GM19239 (cell line): ENCODE measurements around the gene GPRIN3.

Experiments used
- DNase-seq: peaks from one replicate; pipeline ENCODE4 v3.0.0; 2011; ENCODE audit warnings: low spot score; ENCODE audit not compliant: insufficient read length
- FAIRE-seq: peaks from 2 replicates; lab custom pipeline; 2011; peaks lifted over from hg19 to GRCh38; lab: Jason Lieb, UNC

The GPRIN3 gene

DNA sequence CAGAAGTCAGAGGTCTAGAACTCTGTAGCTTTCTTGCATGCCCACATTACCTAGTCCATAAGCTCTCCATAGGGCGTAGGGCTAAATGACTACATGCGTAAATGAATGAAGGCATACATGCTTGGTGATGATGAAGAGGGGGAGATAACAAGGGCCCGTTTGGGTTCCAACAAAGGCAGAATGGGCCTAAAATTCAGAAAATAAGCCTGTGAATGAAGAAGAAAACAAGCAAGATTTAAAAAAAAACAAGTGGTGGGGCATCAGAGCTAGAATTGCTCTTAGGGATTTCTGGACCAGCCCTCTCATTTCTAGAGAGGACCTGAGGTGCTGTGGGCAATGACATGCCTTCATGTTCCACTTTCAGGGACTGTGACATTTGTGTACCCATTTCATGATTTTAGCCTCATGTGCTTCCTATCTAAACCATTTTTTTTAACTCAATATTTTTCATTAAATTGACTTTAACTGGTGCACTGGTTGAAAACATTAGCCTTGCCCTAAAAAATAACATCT lies 12.1 kb downstream of the GPRIN3 start:
- FAIRE-seq, result no peak
- no peak for DNase-seq

DNA sequence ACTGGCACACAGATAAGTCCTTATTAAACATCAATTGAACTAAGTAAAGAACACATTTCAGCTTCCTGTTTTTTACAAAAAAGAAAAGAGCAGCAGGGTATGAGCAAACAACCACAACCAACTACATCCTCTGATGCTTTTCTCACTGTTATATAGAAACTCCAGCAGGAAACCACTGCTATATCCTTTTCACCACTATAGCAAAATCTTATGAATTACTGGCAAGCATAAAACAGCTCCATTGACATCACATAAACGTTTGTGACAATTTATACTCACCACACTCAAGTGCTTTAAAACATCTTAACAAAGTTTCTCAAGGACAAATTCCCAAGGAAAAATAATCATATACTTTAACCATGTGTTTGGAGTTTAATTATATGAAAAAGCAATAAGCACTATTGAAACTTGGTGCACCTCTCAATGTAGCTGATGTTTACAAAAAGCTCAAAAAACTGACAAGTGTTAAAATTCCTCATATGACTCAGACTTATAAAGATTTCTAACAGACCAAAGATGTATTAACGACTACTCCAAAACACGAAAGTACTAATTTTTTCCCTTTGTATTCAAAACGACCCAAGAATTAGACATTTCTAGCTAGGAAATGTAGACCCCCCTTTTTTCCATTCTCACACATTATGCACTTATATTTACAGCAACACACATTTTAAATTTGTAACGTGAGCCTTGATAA lies 12.9 kb downstream of the GPRIN3 start:
- DNase-seq (no peak), FAIRE-seq (peak; percentile 94)

DNA sequence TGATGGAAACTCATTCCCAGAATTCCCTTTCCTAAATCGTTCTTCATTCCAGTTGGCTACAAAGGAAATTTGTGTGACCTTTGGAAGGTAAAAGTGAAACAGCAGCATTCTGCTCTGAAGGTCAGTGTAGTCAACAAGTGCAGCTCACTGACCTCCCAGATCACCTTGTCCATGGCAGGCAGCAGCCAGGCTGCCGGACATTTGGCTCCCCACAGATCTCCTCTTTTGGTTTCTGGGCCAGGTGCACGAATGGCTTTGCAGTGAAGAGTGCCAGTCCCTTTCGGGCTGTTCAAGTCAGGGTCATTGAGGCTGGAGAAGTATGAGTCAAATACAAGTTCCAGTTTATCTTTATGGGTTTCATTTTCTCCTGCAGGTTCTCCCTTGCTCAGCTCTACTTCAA lies 14.3 kb downstream of the GPRIN3 start:
- FAIRE-seq (no peak), DNase-seq (no peak)

DNA sequence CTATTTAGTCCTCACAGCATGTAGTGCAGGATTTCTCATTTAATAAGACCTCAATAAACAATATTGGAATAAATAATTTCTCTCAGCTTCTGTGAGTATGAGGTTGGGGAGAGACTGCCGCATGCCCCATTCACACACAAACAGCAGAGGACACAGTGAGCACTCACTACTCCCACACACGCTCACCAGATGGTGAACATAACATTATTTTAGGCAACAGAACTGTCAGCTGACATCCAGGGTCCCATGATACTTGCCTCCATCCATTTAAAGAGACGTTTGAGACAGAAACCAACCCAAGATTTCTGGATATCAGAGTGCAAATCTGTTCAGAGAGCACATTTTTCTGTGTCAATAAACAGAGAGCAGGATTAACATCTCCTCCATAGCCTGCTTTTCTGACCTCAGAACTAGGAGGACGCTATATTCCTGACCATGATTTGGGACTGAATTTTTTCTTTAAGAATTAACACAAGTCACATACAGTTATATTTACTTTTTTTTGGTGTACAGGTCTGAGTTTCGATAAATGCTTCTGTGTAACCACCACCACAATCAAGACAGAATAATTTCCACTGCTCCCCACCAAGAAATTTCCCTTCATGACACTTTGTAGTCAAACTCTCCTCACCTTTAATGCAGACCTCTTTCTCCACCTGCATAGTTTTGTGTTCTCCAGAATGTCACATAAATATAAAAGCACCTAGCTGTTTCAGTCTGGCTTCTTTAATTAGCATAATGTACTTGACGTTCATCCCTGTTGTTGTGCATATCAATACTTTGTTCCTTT lies 16.7 kb downstream of the GPRIN3 start:
- FAIRE-seq, result peak; percentile 11
- no peak for DNase-seq

DNA sequence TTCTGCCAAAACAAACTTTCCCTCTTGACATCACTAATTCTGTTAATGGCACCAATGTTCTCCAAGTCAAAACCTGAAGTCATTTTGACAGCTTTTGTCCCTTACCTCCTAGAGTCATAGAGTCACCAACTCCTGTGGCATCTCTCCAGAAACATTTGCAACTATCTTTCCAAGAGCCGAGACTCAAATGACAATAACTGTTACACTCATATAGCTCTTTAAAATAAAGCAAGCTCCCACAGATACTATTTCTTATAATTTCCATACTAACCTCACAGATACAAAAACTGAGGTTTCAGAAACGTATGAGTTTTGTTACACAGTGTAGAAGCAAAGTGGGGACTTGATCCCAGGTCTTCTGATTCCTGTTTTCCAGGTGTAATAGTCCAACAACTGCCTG lies 18.3 kb downstream of the GPRIN3 start:
- DNase-seq, result no peak
- no peak for FAIRE-seq

DNA sequence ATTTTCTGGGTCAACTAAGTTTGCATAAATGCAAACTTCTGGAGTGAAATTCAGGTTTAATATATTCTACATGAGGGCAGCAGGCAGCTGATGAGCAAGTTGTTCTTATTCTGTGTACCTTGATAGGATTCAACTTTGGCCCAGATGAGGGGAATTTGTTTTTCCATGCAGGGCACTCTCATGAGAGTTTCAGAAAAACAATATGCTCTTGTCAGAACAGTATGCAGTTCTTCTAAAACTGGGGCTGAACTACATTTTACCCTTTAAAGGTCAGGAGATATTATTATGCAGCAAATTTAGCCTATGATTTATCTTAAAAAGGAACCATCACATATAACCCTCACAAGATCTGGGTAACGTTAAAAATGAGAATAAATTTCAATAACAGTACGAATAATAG lies 19.2 kb downstream of the GPRIN3 start:
- DNase-seq, result no peak
- no peak for FAIRE-seq

DNA sequence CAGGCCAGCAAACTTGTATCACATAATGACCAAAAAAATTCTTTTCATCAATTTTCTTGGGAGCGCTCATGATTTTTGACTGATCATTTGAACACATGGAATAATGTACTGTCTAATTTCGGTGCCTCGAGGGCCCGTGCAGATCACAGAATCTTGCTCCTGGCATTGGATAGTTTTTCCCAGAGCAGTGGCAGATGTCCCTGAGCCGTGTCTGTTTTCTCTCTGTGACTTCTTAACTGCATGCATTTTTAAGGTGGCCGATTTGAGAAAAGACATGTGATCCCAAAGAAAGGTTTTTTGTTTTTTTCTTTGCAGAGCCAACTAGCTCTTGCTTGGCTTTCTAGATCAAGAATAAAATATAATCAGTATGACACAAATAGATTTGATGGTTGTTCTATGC lies 19.7 kb downstream of the GPRIN3 start:
- FAIRE-seq, result no peak
- no peak for DNase-seq

DNA sequence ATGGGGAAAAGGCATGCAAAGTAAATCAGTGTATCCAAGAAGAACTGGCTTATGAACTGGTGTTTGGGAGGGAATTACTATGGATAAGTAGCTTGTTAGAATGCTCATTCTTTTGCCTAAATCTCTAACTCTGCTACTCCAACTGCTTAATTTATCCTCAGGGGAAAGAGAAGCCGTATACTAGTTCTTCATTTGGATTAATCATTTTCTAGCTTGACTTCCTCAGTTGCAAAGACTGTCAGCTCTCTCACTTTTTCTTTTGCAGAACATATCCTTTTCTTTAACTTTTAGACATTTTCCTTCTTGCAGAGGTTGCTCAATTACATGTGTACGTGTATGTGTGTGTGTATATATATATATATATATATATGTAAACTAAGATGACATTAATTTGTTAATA lies 21.9 kb downstream of the GPRIN3 start:
- peak; percentile 60 for FAIRE-seq

DNA sequence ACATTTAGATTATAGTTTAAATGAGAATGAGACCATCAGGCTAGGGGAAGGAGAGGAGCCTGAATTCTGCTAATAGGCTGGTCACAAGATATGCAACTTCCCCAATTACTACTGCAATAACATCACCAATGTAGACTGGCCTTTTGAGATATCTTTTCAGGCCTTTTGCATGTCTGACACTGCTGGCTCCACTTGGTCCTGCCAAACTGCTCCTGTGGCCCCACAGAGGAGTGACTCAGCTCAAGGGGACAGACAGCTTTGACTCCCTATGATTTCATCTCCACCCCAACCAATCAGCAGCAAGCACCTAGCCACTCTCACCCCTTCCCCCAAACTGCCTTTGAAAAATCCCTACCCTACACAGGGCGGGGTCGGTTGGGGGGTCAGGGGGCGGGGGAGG lies 22.8 kb downstream of the GPRIN3 start:
- DNase-seq, result no peak
- no peak for FAIRE-seq

More for the DNA sequence above, 21.9 kb downstream of the GPRIN3 start:
- DNase-seq, result no peak

DNA sequence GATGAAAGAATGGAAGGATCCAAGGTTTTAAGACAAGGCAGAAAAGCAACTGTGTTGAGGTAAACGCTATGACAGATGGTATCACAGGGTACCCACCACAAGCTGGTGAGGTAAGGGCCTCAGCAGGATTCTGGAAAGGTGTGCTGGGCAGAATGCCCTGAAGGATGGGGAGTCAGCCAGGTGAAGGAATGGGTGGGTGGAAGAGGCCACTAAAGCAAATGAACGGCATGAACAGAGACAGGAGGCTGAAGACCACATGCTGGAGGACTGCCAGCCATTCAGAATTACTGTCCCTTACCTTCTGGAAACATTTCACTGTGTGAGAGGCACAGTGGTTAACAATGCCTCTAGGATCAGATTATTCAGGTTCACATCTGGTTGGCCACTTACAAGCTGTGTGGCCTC lies 23.6 kb downstream of the GPRIN3 start:
- DNase-seq (no peak), FAIRE-seq (no peak)

DNA sequence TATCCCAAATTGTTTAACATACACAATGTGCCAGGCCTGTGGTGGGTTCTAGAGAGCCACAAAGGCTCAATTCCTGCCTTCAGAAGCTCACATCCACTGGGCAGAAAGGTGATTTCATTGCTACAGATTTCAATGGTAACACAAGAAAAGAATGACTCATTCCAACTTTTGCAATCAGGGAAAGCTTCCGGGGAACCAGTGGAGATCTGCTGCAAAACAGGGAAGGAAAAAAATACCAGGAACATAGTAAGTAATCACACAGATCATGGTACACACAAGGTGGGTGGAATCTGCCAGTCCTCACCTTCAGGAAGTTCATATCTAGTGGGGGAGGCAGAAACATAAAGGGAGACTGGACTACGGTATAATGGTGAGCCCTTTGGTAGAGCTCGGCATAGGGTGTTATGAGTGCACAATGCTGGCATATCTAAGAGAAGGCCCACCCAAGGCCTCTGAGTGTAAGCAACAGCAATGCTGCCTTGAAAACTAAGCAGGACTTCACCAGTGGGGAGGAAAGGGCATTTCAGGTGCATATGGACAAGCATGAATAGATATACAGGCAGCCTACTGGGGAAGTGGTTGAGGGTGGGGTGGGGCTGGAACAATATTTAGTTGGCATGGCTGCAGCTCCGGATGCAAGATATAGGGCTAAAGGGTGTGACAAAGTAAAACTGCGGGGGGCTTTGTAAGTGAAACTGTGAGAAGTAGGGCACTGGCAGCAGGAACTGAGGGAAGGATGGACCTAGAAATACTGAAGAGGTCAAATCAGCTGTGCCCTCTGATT lies 24.2 kb downstream of the GPRIN3 start:
- FAIRE-seq, result no peak
- DNase-seq, result no peak

DNA sequence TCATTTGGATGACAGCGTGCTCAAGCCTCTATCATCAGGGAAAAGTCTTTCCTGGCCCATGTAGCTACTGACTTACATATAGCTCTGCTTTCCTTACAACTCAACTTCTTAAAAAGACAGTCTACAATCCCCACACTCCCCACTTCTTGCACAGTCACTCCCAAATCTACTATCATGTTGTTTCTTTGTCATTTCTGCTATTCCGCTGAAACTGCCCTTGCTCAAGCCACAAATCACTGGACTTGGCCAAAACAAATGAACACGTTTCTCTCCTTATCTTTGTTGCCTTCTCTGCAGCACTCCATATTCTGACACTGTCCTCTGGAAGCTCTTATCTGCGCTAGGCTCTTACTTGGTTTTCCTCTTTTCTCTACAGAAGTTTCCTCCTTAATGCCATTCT lies 28.2 kb downstream of the GPRIN3 start:
- DNase-seq (no peak), FAIRE-seq (no peak)

DNA sequence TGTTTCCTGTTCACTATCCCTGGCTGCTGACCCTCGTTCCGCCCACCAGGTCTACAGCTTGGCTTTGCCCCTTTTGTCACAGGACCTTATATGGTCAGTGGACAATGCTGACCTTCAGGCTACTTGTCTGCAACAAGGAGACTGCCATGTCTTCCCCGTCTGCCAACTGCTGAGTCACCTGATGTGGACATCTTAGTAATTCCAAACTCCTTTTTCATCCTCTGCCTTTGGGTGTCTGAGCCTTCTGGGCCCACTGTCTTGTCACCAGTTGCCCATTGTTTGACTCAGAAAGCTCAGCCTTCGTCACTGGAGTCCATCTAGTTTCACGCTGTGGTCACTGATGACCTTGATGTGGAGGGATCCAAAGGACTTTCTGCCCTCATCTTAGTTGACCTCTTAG lies 30.2 kb downstream of the GPRIN3 start:
- no peak for FAIRE-seq
- no peak for DNase-seq

DNA sequence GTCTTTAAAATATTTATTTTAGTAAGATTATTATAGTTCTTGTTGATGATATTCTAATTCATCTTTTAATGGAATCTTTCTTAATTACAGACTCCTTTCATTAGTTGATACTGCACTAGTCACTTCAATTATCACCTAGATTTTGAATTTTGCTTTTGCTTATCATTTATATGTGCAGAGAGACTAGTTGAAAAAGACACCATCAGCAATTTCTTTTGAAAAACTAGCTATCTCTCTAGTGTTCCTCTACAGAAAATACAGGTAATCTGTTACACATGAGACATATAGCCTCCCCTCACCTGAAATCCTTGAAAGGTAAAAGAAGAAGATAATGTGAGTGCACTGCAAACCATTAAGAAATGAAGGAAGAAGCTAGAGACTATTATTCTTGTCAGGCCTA lies 31.3 kb downstream of the GPRIN3 start:
- DNase-seq, result no peak
- FAIRE-seq, result no peak

DNA sequence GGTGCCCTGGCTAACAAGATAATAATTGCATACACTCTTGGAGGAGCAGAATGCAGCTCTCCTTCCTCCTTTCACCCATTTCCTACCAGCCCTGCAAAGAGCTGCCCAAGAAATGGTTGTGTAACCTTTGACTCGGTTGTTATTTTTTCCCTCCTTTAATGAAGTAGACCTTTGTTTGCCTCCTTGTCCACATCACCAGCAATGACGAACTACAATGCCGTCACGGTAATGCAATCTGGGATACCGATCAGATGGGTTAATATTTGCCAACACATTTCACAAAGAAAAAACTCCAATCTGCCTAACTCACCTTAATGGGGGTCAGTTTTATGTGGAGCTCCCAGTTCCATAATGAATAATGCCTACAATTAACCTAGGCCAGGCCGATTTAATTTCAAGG lies 32.0 kb downstream of the GPRIN3 start:
- no peak for DNase-seq
- FAIRE-seq, result no peak

DNA sequence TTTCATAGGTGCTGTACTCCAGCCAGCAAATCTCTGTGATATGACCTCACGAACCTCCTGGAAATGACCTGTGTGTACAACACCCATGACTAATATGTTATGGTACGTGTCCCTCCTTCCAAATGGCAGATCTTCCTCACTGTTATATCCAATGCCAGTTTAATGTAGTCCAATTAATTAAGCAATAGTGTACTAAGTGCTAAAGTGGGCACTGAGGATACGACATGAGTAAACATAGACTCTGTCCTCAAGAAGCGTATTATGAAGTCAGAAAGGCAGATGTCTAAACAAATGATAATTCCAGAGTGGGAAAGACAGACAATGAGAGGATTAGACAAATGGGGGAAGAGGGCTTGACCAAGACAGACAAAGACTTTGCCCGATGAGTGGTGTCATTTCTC lies 33.9 kb downstream of the GPRIN3 start:
- no peak for DNase-seq
- no peak for FAIRE-seq

DNA sequence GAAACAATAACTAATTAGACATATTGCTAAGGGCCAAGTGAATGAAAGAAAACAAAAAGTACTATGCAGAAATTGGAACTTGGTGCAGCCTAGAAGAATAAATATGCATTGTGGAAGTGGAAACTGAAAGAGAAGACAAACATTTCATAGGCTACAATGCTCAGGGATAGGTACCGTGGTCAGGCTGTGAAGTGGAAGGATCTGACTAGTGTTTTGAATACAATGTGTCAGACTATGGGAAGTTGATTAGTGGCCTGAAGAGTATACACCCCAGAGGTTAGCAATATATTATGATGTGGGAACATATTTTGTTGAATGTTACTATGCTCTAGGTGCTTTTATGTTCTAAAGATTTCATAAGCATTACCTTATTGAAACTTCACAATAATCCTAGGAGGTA lies 36.8 kb downstream of the GPRIN3 start:
- FAIRE-seq, result no peak
- no peak for DNase-seq

DNA sequence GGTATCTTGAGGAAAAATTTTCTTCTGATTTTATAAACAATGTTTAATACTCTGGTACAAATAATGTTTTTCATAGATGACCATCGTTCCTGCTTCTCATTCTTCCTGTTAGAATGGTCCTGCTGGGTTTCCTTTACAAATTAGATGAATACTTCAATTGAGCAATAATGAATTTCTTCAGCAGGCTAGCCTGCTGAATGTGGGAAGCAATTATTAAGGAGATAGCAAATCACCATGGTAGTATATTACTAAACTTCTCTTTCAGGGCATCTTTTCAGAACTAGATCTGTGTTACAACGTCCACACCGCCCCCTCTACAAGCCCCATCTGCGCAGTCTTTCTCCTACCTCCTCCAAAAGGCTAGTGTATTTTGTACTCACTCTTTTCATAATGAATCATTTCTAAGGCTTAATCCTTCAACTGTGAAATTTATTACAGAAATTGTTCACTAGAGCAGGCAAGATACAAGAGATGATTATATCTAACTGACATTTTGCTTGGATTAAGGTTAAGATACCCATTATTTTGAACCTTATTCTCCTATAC lies 38.4 kb downstream of the GPRIN3 start:
- DNase-seq (no peak), FAIRE-seq (no peak)

DNA sequence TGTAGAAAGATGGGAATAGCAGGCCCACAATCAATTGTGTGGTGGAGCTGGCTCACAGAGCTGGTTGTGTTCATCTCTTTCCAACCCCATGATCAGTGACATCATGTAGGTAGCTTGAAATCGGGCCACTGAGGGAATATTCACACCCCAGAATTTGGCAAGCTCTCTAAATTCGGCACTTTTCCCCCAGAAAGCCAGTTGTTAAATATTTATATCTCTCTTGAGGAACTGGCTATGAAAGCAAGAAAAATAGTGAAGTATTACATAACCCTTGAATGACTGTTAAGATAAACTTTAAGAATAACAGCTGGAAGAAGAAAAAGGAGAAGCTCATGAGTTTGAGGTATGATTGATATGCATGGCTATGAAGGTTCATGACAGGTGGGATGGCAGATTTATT lies 38.9 kb downstream of the GPRIN3 start:
- DNase-seq, result no peak
- FAIRE-seq, result no peak

DNA sequence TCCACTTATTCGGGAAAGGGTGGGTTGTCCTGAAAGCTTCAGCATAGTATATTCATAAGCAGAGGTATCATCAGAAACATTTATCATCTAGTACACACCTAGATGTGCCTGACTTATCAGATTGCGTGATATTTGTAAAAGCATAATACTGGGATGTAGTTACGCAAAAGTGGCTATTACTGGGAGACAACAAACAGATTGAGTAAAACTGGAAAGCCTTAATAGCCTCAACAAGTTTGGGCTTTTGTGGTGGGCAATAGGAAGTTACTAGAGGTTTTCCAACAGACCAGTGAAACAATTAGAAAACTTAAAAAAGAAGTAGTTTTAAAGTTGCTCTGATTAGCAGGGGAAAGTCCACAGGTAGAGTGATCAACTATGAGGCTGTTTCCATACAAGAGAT lies 39.8 kb downstream of the GPRIN3 start:
- DNase-seq (no peak), FAIRE-seq (no peak)

DNA sequence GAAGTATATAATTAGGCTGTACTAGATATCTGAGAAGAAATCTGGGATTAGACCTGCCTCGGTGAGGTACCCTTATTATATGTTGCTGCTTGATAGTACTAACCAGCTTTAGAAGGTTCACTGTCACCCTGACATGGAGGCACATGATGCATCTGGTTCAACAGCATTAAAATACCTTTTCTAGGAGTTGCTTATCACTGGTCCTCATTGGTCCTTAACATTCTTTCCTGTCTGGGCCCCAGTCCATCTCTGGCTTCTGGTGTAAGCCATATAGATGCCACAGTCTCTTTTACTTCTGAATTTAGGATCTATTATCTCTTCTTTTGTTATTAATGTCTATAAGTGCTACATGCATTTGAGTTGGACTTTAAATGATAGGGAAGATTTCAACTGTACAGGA lies 40.2 kb downstream of the GPRIN3 start:
- DNase-seq (no peak), FAIRE-seq (no peak)
